ENCODE data around the gene RBM24. TPM values are rescaled to one million over a fixed set of nuclear protein-coding genes. Genes with fewer than 3 reads are reported as not detected.

RBM24 gene
- polyA plus RNA-seq, 1 donor from 2014 or later: 4.9 TPM

DNA sequence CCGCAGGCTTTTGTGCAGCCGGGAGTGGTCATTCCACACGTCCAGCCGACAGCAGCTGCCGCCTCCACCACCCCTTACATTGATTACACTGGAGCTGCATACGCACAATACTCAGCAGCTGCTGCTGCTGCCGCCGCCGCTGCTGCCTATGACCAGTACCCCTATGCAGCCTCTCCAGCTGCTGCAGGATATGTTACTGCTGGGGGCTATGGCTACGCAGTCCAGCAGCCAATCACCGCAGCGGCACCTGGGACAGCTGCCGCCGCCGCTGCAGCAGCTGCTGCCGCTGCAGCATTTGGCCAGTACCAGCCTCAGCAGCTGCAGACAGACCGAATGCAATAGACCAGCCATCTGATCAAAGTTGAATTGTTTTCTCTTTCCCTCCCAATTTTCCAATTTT, 10.6 kb downstream of the RBM24 start:
- Histone ChIP-seq H3K4me3 (ENCODE audit: low read length) (no peak overlapping the region), H3K4me2 (ENCODE audit: low read length) (no peak overlapping the region), H3K27ac (ENCODE audit: low read length) (no peak overlapping the region), H2AFZ (ENCODE audit: low read depth, low read length) (no peak overlapping the region), H3K27me3 (ENCODE audit: insufficient read depth, low read depth, low read length) (no peaks in the 10 kb centered on the region), H3K9me2 (ENCODE audit: insufficient read depth, low read length) (no peaks in the 10 kb centered on the region), H3F3A (ENCODE audit: insufficient read depth, low read length, poor library complexity, severe bottlenecking) (no peaks in the 10 kb centered on the region), H3K9ac (ENCODE audit: low read length) (no peak overlapping the region), H3K36me3 (ENCODE audit: insufficient read depth, low read length) (no peaks in the 10 kb centered on the region), H4K20me1 (ENCODE audit: insufficient read depth) (no peaks in the 10 kb centered on the region), H3K9me3 (ENCODE audit: low read length) (no peaks in the 10 kb centered on the region), H3K79me2 (replicated peaks; ENCODE audit: insufficient read depth, low read length) (no peaks in the 10 kb centered on the region)
- no peak for TF ChIP-seq EP300 (conservative IDR thresholded peaks at IDR 0.05; ENCODE audit: poor library complexity, severe bottlenecking)
- TF ChIP-seq, protein P1, sequence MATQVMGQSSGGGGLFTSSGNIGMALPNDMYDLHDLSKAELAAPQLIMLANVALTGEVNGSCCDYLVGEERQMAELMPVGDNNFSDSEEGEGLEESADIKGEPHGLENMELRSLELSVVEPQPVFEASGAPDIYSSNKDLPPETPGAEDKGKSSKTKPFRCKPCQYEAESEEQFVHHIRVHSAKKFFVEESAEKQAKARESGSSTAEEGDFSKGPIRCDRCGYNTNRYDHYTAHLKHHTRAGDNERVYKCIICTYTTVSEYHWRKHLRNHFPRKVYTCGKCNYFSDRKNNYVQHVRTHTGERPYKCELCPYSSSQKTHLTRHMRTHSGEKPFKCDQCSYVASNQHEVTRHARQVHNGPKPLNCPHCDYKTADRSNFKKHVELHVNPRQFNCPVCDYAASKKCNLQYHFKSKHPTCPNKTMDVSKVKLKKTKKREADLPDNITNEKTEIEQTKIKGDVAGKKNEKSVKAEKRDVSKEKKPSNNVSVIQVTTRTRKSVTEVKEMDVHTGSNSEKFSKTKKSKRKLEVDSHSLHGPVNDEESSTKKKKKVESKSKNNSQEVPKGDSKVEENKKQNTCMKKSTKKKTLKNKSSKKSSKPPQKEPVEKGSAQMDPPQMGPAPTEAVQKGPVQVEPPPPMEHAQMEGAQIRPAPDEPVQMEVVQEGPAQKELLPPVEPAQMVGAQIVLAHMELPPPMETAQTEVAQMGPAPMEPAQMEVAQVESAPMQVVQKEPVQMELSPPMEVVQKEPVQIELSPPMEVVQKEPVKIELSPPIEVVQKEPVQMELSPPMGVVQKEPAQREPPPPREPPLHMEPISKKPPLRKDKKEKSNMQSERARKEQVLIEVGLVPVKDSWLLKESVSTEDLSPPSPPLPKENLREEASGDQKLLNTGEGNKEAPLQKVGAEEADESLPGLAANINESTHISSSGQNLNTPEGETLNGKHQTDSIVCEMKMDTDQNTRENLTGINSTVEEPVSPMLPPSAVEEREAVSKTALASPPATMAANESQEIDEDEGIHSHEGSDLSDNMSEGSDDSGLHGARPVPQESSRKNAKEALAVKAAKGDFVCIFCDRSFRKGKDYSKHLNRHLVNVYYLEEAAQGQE (IDR thresholded peaks at IDR 0.05; ENCODE audit: borderline replicate concordance): no peak
- TF ChIP-seq, protein P2, sequence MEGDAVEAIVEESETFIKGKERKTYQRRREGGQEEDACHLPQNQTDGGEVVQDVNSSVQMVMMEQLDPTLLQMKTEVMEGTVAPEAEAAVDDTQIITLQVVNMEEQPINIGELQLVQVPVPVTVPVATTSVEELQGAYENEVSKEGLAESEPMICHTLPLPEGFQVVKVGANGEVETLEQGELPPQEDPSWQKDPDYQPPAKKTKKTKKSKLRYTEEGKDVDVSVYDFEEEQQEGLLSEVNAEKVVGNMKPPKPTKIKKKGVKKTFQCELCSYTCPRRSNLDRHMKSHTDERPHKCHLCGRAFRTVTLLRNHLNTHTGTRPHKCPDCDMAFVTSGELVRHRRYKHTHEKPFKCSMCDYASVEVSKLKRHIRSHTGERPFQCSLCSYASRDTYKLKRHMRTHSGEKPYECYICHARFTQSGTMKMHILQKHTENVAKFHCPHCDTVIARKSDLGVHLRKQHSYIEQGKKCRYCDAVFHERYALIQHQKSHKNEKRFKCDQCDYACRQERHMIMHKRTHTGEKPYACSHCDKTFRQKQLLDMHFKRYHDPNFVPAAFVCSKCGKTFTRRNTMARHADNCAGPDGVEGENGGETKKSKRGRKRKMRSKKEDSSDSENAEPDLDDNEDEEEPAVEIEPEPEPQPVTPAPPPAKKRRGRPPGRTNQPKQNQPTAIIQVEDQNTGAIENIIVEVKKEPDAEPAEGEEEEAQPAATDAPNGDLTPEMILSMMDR (IDR thresholded peaks at IDR 0.05; ENCODE audit: poor library complexity, severe bottlenecking): no peak

DNA sequence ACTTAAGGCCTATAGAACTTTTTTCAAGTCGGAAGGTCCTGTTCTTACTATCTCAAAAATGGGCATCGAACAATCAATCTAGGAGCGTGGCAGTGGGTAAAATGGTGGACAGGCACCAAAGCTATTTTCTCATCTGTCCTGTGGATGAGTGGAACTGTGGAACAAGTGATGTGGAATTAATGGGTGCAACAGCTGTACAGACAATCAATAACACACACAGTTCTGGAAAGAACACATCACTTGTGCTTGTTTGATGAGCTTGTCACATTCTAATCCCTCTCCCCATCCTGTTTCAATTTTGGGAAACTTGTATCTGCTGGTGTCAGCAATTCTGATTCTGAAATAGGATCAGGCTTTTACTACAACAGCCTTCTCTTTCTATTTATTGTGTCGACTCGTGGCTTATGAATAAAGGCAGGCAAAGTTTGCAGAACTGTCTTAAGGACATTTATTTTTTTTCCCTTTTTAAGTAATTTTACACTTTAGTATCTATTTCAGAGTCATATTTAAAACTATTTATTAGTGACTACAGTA, 11.5 kb downstream of the RBM24 start:
- Histone ChIP-seq H3K79me2 (replicated peaks; ENCODE audit: insufficient read depth, low read length) (no peaks in the 10 kb centered on the region), H3K4me2 (ENCODE audit: low read length) (no peak overlapping the region), H3K9me2 (ENCODE audit: insufficient read depth, low read length) (no peaks in the 10 kb centered on the region), H3K27ac (ENCODE audit: low read length) (no peak overlapping the region), H2AFZ (ENCODE audit: low read depth, low read length) (no peak overlapping the region), H3K9me3 (ENCODE audit: low read length) (no peaks in the 10 kb centered on the region), H3F3A (ENCODE audit: insufficient read depth, low read length, poor library complexity, severe bottlenecking) (no peaks in the 10 kb centered on the region), H3K27me3 (ENCODE audit: insufficient read depth, low read depth, low read length) (no peaks in the 10 kb centered on the region), H3K4me3 (ENCODE audit: low read length) (no peak overlapping the region), H3K9ac (ENCODE audit: low read length) (no peak overlapping the region), H3K36me3 (ENCODE audit: insufficient read depth, low read length) (no peaks in the 10 kb centered on the region), H4K20me1 (ENCODE audit: insufficient read depth) (no peaks in the 10 kb centered on the region)
- TF ChIP-seq, protein P2 (IDR thresholded peaks at IDR 0.05; ENCODE audit: poor library complexity, severe bottlenecking): no peak

DNA sequence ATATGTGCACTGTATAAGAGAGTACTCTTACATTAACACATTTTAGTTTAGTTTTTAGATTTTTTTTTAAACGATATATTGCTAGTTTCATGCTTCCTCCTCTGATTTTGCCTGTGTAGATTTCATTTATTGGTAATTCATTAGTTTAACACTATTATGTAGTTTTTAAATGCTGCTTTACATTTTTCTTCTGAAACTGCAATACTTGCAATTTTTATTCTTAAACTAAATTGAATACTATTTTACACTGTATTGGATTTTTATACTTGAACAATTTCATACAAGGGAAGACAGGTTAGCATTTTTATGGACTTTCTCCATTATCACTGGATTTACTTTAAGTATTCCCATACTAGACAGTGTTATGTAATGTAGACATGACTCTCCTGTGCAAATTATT, 12.2 kb downstream of the RBM24 start:
- no peaks in the 10 kb centered on the region for H3K9me3 ChIP-seq (ENCODE audit: low read length)
- no peak overlapping the region for H2AFZ ChIP-seq (ENCODE audit: low read depth, low read length)
- H3K27me3 ChIP-seq (ENCODE audit: insufficient read depth, low read depth, low read length): no peaks in the 10 kb centered on the region
- no peak overlapping the region for H3K27ac ChIP-seq (ENCODE audit: low read length)
- H3K36me3 ChIP-seq (ENCODE audit: insufficient read depth, low read length): no peaks in the 10 kb centered on the region
- H3K9me2 ChIP-seq (ENCODE audit: insufficient read depth, low read length): no peaks in the 10 kb centered on the region
- no peaks in the 10 kb centered on the region for H4K20me1 ChIP-seq (ENCODE audit: insufficient read depth)
- H3K4me3 ChIP-seq (ENCODE audit: low read length): no peak overlapping the region
- H3K4me2 ChIP-seq (ENCODE audit: low read length): no peak overlapping the region
- H3K79me2 ChIP-seq (replicated peaks; ENCODE audit: insufficient read depth, low read length): no peaks in the 10 kb centered on the region
- no peak overlapping the region for H3K9ac ChIP-seq (ENCODE audit: low read length)
- no peaks in the 10 kb centered on the region for H3F3A ChIP-seq (ENCODE audit: insufficient read depth, low read length, poor library complexity, severe bottlenecking)
- TF ChIP-seq MXI1 (conservative IDR thresholded peaks at IDR 0.05; ENCODE audit: poor library complexity, severe bottlenecking) (no peak), EZH2 (IDR thresholded peaks at IDR 0.05; ENCODE audit: borderline replicate concordance, insufficient read depth, low read length, poor library complexity, severe bottlenecking) (no peak), POLR2AphosphoS5 (IDR thresholded peaks at IDR 0.05) (no peak), RAD21 (conservative IDR thresholded peaks at IDR 0.05) (no peak), TAF1 (IDR thresholded peaks at IDR 0.05; ENCODE audit: low read depth) (no peak), SMC3 (conservative IDR thresholded peaks at IDR 0.05; ENCODE audit: poor library complexity) (no peak)
- TF ChIP-seq, protein P1 (IDR thresholded peaks at IDR 0.05; ENCODE audit: borderline replicate concordance): no peak
